Amniotic stem cell (primary cell): Measurements from ENCODE around the gene MREG.

Experiments
- DNase-seq: peaks from one replicate; lab custom pipeline; 2025; lab: John Stamatoyannopoulos, UW

The MREG gene

GRCh38 chr2:215918901-215919599 is 94.3 kb downstream of the MREG start:
- DNase-seq = no peak

- DNase-seq = peak; percentile 77
Measured at GRCh38 chr2:215917953-215918620, 95.3 kb downstream of the MREG start.

DNA sequence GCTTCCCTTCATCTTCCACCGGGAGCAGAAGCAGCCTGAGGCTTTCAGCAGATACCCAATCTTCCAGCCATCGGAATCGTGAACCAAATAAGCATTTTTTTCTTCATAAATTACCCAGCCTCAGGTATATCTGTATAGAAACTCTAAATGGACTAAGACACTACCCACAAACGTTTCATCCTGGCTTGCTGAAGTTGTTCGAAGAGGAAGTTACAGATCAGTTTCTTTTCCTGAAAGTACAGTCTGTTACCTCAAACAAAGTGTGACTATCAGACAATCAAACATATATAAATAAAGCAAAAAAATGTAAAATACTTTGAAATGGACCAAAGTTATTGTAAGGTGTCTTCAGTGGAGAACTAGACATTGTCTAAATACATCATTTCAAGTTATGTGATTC is 97.9 kb downstream of the MREG start:
- no peak for DNase-seq

GRCh38 chr2:215914777-215915165 is 98.6 kb downstream of the MREG start:
- DNase-seq = no peak

GRCh38 chr2:215914054-215914776 is 99.1 kb downstream of the MREG start:
- no peak for DNase-seq

GRCh38 chr2:215912299-215912842 is 101.0 kb downstream of the MREG start:
- no peak for DNase-seq

DNA sequence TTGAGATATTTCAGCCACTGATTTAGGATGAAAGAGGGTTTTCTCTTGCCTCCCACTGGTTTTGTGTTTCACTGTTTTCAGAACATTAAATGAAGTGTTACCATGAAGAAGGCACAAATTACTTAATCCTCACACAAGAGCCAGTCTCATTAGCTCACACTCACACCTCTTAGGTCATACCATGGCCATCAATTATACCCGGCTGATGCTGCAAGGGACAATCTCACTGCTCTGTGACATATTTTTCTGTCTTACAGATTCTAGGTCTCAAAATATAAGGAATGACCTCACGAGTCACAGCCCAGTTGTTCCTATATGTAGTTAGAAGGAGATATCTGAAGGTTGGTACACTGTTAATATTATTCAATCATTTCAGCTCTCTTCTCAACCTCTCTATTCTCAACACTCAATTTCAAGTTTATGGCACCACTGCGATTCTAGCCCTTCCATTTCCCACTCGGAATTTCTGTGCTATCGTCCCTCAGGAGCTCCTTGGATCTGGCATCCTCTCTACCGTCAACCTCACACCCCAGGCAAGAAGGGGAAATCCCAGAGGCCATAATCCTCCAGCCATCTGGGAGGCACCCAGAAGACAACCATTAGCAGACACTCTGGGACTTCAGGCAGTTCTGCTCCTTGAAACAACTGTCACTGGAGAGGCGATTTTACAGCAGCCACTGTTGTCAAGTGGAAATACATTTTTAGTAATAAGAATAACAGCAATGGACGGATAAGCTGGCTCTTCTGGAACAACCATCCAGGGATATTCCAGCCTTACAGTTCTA is 101.9 kb downstream of the MREG start:
- no peak for DNase-seq

GRCh38 chr2:215910180-215910579 is 103.2 kb downstream of the MREG start:
- no peak for DNase-seq

DNA sequence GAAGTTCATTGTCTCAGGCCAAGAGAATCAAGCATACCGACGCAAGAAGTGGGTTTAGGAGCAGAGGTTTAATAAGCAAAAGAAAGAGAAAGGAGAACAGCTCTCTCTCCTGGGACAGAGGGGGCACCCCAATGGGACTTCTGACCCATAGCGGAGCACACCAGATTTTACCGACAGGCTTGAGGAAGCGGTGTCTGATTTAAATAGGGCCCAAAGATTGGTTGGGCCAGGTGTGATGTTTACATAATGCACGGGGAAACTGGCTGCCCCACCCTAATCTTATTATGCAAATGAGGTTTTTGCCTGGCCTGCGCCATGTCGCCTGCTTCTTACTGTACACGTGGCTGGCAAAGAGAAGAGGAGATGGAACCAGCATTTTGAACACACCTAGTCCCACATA is 106.2 kb downstream of the MREG start:
- no peak for DNase-seq

DNA sequence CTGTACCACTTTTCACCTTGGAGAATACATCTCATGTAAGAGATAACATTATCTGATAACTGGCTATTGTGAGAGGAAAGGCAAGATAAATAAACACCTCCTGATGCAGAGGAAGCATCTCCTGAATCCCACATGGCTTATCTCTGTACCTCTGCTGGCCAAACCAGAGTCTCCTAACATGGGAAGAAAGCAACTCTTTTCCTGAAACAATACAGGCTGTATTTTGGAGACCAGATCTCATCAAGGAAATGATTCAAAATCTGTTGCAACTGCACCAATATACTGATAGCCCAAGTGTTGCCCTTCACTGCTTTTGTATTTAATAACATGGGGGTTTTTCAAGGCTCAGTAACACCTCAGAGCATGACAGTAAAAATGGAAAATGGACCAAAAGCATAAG is 106.9 kb downstream of the MREG start:
- DNase-seq = no peak

GRCh38 chr2:215905691-215906090 is 107.7 kb downstream of the MREG start:
- DNase-seq = no peak

GRCh38 chr2:215904101-215904500 is 109.2 kb downstream of the MREG start:
- no peak for DNase-seq

GRCh38 chr2:215903203-215903602 is 110.1 kb downstream of the MREG start:
- no peak for DNase-seq

GRCh38 chr2:215901796-215902195 is 111.6 kb downstream of the MREG start:
- DNase-seq = no peak

- no peak for DNase-seq
Measured at GRCh38 chr2:215900843-215901242, 112.5 kb downstream of the MREG start.

DNA sequence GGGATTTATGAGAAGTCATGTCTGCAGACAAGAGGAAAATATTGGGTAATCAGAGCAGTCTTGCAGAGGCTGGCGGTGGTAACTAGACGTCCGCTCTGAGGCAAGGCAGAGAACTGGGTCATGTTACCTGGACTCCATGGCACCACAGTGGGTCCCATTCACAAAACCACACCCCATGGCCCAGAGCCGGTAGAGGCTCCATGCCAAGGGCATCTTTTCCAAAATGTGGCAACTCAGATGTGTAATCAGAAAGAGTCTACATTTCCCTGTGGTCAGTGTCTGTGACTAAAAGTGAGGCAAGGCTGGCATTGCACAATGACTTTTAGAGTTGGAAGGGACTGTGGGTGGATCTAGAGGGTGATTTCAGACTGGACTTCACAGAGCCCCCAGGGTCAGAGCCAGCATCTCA is 113.1 kb downstream of the MREG start:
- DNase-seq = no peak

- no peak for DNase-seq
Measured at GRCh38 chr2:215899141-215900074, 113.9 kb downstream of the MREG start.

- no peak for DNase-seq
Measured at GRCh38 chr2:215898363-215898762, 115.0 kb downstream of the MREG start.

DNA sequence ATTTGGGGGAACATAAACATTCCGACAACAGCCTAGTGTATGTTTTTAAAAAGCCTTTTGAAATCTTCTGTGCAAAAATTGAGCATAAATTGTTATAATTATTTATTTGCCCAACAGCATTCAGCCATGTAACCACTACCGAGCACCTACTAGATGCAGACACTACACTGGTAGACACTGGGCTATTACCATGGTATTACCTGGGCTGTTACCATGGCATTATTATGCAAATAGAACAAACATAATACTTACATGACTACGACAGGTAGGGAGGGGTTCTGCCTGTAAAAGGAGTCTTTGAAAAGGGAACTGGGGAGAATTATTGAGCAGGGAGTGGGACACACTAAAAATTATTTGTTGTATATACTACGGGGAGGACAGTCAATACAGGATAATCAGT is 116.4 kb downstream of the MREG start:
- DNase-seq = no peak

DNA sequence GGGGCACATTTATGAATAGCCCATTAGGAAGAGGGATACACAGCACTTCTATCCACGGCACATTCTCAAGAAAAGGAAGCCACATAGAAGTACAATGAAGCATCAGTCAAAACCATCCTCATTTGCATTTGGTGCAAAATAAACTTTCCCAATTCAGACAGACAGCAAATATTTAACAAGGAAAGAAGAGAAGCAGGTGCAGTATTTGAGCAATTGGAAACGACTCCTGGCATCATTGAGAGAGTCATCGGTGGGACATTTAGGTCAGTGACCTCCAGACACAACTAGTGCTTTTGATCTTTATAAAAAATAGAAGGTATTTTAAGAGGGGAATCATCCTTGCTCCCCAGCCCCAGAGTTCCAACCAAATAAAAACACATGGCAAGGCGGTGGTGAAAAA is 118.0 kb downstream of the MREG start:
- DNase-seq = no peak
